ENCODE results near the gene FAM171A2. TPM values are rescaled to one million over a fixed set of nuclear protein-coding genes. Genes with fewer than 3 reads are reported as not detected.
"Not testable (repeated sequence)": the region's sequence is repeated elsewhere in the genome, so short reads cannot be mapped to it uniquely, and the experiment has no call there.

FAM171A2 gene
- total RNA-seq, 2 experiments from 2014 or later, result 0.37 to 0.45 TPM

DNA sequence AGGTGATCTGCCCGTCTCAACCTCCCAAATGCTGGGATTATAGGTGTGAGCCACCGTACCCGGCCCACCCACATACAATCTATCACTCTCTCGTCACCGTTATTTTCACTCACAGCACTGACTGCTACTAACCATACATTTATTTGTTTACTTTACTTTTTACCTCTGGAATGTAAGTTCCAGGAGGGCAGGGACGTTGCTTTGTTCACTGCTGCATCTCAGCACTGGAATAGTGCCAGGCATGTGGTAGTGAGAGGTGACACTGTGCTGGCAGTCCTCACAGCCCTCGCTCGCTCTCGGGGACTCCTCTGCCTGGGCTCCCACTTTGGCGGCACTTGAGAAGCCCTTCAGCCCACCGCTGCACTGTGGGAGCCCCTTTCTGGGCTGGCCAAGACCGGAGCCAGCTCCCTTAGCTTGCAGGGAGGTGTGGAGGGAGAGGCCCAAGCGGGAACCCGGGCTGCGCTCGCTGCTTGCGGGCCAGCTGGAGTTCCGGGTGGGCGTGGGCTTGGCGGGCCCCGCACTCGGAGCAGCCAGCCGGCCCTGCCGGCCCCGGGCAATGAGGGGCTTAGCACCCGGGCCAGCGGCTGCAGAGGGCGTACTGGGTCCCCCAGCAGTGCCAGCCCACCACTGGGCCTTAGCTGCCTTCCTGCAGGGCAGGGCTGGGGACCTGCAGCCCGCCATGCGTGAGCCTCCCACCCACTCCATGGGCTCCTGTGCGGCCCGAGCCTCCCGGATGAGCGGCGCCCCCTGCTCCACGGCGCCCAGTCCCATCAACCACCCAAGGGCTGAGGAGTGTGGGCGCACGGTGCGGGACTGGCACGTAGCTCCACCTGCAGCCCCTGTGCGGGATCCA, 5.0 kb upstream of the FAM171A2 start:
- H3K4me3 Mint-ChIP-seq; POLR2A ChIA-PET; H3K27ac Mint-ChIP-seq; H3K9me3 Mint-ChIP-seq (ENCODE audit: insufficient read depth); ATAC-seq; DNase-seq; H3K36me3 Mint-ChIP-seq (ENCODE audit: low read depth): not testable (repeated sequence)
- peaks cover 26% of the 10 kb centered on the region for H3K27me3 Mint-ChIP-seq (ENCODE audit: low read depth)
- CTCF ChIA-PET, result interaction anchor here (1.2 to 2.2 kb wide), 4 partner anchors 8 to 155 kb away, joined by 3 to 8 read pairs (median 6); no protein-coding TSS in a partner anchor
- peaks cover 11% of the 10 kb centered on the region for H3K4me1 Mint-ChIP-seq (ENCODE audit: low read depth)

DNA sequence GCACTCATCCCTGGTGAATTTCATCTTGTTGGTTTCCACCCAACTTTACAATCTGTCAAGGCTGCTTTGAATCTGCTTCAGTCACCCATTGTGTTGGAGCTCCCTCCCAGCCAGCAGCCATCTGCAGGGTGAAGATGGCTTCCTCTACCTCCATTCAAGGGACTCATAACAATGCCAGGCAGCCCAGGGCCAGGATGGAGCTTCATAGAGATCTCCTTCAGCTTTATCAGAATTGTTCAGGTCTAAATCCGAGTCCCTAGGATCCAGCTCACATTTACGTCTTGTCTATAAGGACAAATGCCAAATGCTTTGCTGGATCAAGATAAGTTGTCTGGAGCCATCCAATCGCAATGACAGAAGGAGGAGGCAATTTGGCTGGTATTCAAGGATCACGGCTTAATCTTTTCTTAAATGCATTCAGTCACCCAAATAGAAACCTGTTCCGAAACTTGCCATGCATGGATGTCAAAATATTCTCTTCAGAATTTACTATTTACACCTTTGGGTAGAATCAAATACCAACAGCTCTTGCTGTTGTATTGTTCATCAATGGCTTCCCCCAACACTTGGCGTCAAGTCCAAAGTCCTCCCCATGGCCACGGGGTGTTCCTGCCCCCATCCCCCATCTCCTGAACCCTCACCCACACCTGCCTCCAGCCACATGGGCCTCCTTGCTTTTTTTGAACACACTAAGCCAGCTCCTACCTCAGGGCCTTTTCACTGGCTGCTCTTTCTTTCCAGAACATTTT, 3.8 kb upstream of the FAM171A2 start:
- no peak overlapping the region for H3K4me3 Mint-ChIP-seq
- H3K27ac Mint-ChIP-seq, result no peak overlapping the region
- peaks cover 12% of the 10 kb centered on the region for H3K4me1 Mint-ChIP-seq (ENCODE audit: low read depth)
- POLR2A ChIA-PET, result no interaction called here
- no peaks in the 10 kb centered on the region for H3K9me3 Mint-ChIP-seq (ENCODE audit: insufficient read depth)
- CTCF ChIA-PET, result interaction anchor here (0.9 to 2.0 kb wide), 3 partner anchors 9 to 22 kb away, joined by 3 to 11 read pairs (median 4); partner anchors contain the start of gene GRN
- DNase-seq (no peak), ATAC-seq (no peak)
- no peaks in the 10 kb centered on the region for H3K36me3 Mint-ChIP-seq (ENCODE audit: low read depth)
- peaks cover 27% of the 10 kb centered on the region for H3K27me3 Mint-ChIP-seq (ENCODE audit: low read depth)

DNA sequence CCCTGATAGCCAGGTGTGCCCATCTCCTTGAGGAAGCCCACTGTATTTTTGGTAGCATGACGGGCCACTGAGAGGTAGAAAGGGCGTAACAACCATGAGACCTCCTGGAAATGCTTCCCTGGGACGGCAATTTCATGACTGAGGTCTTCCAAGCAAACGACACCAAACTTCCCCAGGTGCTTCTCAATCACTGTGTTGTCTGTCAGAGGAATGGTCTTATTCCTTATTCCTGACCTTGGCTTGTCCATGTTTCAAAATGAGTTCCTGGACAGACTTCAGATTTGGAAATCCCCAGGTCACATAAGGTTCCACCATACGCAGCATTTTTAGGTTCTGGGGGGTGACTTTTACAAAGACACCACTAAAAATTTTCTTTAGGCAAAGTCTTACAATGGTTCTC, 1.4 kb upstream of the FAM171A2 start:
- not testable (repeated sequence) for H3K9me3 Mint-ChIP-seq (ENCODE audit: insufficient read depth); H3K36me3 Mint-ChIP-seq (ENCODE audit: low read depth)
- CTCF ChIA-PET, result interaction anchor here (1.1 to 3.5 kb wide), 3 partner anchors 11 to 34 kb away, joined by 3 to 29 read pairs (median 3); no protein-coding TSS in a partner anchor

DNA sequence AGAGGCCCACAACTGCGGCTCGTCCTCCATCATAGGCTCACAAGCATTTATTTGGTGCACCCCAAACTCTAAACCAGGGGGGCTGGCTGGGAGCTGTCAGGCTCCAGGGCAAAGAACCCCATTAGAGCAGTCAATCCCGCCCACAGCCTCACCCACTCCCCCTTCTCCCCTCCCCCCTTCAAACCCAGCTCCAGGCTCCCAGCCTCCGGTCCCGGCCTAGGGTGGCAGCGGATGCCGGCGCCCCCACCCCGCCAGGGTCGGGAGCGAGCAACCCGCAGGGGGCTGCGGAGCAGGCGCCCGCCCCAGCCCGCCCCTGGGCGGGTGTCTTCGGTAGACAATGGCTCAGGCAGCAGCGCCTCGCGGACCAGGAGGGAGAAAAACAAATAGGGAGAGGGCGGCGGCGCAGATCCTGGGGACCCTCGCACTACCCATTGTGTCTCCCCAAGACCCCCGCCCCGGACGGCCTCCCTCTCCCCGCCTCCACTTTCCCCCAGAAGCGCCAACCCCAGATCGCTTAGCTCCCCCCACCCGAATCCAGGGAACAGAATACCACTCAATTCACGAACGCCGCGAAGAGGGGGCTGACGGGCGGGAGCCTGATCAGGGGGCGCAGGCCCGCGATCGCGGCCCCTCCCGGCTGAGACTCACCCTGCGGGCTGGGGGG, 572 bp downstream of the FAM171A2 start:
- DNase-seq, result no peak
- ATAC-seq, result peak; percentile 50
- Mint-ChIP-seq H3K27me3 (ENCODE audit: low read depth) (peaks cover 40% of the 10 kb centered on the region), H3K4me3 (peak overlapping the region; percentile 67), H3K27ac (no peak overlapping the region), H3K4me1 (ENCODE audit: low read depth) (peaks cover 4% of the 10 kb centered on the region), H3K9me3 (ENCODE audit: insufficient read depth) (no peaks in the 10 kb centered on the region), H3K36me3 (ENCODE audit: low read depth) (no peaks in the 10 kb centered on the region)
- CTCF ChIA-PET, result interaction anchor here (0.7 to 3.5 kb wide), 22 partner anchors 8 to 419 kb away, joined by 3 to 29 read pairs (median 5); partner anchors contain the start of gene GRN
- POLR2A ChIA-PET, result interaction anchor here (0.7 to 1.1 kb wide), 2 partner anchors 8 to 12 kb away, joined by 3 read pairs; no protein-coding TSS in a partner anchor

More for the DNA sequence above, 1.4 kb upstream of the FAM171A2 start:
- DNase-seq, H3K27ac Mint-ChIP-seq, ATAC-seq, POLR2A ChIA-PET: not testable (repeated sequence)
- peaks cover 12% of the 10 kb centered on the region for H3K4me1 Mint-ChIP-seq (ENCODE audit: low read depth)
- peaks cover 43% of the 10 kb centered on the region for H3K27me3 Mint-ChIP-seq (ENCODE audit: low read depth)
- peak overlapping the region; percentile 34 for H3K4me3 Mint-ChIP-seq

DNA sequence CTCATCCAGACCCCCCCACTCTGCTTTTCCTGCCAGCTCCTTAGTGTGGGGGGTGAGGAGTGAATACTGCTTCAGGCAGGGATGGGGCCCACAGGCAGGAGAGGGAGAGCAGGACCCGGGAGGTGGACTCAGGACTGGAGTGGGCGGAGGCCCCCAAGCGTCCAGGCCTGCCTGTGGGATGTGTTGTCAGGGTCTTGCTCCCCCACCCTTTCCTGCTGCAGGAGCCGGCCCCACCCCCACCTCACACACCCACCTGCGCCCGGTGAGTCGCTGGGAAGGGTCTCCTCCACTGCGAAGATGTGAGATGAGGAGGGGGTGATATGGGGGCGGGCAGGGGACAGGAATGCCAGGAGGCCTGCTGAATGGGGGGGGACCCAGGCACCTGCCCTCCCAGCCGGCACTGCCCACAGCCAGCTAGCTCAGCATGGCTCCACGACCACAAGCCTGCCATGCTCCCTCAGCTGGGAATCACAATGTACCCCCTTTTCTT, 1.1 kb downstream of the FAM171A2 start:
- CTCF ChIA-PET, result interaction anchor here (0.8 to 3.5 kb wide), 11 partner anchors 9 to 161 kb away, joined by 4 to 29 read pairs (median 7); partner anchors contain the start of gene GRN
- Mint-ChIP-seq H3K4me3 (no peak overlapping the region), H3K27ac (no peak overlapping the region), H3K4me1 (ENCODE audit: low read depth) (peaks cover 4% of the 10 kb centered on the region), H3K9me3 (ENCODE audit: insufficient read depth) (no peaks in the 10 kb centered on the region), H3K36me3 (ENCODE audit: low read depth) (no peaks in the 10 kb centered on the region), H3K27me3 (ENCODE audit: low read depth) (peaks cover 36% of the 10 kb centered on the region)
- ATAC-seq (no peak), DNase-seq (no peak)
- POLR2A ChIA-PET, result interaction anchor here (1.1 kb wide), 1 partner anchor 9 kb away, joined by 3 read pairs; no protein-coding TSS in a partner anchor

DNA sequence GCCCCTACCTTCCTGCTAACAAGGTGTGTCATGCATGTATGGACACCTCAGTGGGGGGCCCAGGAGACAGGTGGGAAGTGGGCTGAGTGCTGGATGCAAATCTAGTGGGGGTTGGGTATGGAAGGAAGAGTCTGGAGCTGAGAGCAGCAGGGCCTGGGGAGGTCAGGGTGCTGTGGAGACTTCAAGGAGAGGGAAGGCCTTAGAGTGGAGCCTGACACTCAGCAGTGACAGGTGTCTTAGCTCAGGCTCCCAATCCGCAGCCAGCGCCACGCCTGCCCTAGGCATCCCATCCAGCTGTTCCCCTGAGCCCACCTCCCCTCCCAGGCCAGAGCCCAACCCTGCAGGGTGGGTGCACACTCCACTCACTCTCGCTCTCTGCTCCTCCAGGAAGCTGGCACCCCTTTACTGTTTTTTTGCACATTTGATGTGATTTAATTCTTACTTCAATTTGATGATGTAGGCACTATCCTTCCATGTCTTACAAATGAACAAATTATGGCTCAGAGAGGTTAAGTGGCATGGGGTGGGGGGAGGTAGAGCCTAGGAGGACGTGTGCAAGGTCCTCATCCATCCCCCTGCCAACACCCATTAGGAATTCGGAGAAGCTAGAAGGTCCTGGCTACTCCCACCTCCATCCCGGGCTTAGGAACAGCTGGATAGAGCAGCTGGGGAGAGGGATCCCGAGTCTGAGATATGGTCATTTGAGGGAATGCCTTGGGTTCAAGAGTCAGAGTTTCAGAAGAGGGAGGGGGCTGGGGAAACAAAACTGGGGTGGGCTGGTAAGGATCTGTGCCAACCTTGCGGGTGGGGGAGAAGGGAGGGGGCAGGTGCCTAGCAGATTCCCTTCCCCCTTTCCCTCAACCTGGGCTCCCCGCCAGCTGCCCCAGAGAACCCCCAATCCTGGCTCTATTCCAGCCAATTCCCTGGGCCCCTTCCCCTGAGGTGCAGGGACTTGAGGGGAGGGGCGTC, 2.1 kb downstream of the FAM171A2 start:
- POLR2A ChIA-PET, result no interaction called here
- no peak for DNase-seq
- Mint-ChIP-seq H3K36me3 (ENCODE audit: low read depth) (no peaks in the 10 kb centered on the region), H3K27ac (no peak overlapping the region), H3K27me3 (ENCODE audit: low read depth) (peaks cover 30% of the 10 kb centered on the region), H3K9me3 (ENCODE audit: insufficient read depth) (no peaks in the 10 kb centered on the region), H3K4me1 (ENCODE audit: low read depth) (peaks cover 4% of the 10 kb centered on the region), H3K4me3 (no peak overlapping the region)
- ATAC-seq, result no peak
- CTCF ChIA-PET, result interaction anchor here (0.9 to 3.5 kb wide), 5 partner anchors 8 to 162 kb away, joined by 5 to 29 read pairs (median 15); no protein-coding TSS in a partner anchor

DNA sequence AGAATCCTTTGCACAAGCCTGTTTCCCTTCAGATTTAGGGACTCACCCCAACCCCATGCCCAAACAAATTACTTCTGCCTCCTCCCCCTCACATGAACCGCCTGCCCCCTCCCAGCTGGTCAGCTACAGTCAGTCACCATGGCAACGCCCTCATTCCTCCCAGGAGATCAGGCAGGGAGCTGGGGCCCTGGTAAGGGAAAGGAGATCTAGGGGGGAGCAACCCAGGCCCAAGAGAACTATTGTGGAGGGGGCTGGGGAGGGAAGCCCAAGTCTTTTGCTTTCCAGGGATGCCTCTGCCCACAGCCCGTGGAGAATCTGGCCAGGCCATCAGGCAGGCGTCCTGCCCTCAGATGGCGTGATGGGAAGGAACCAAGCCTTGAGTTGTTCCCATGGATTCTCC, 2.8 kb downstream of the FAM171A2 start:
- DNase-seq (no peak), ATAC-seq (no peak)
- Mint-ChIP-seq H3K27me3 (ENCODE audit: low read depth) (peaks cover 26% of the 10 kb centered on the region), H3K36me3 (ENCODE audit: low read depth) (no peaks in the 10 kb centered on the region), H3K27ac (no peak overlapping the region), H3K4me1 (ENCODE audit: low read depth) (peaks cover 4% of the 10 kb centered on the region), H3K4me3 (no peak overlapping the region), H3K9me3 (ENCODE audit: insufficient read depth) (no peaks in the 10 kb centered on the region)
- CTCF ChIA-PET, result interaction anchor here (1.1 to 2.2 kb wide), 3 partner anchors 9 to 163 kb away, joined by 3 to 8 read pairs (median 4); no protein-coding TSS in a partner anchor
- POLR2A ChIA-PET, result no interaction called here

DNA sequence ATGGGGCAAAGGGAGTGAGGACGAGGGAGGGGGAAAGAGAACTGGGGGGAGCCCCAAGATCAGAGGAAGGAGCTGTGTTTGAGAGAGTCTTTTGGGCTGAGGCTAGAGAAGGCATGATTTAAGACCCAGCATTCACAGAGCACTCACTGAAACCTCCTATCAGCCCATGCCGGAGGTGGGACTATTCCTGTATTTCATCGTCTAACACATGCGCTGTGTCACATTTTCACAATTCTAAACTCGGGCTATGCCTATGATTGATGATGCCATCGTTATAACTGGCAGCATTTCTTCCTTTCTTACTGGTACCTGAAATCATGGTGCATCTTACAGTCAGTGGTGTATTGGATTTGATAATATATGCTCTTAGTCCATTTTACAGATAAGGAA, 3.5 kb downstream of the FAM171A2 start:
- peaks cover 26% of the 10 kb centered on the region for H3K27me3 Mint-ChIP-seq (ENCODE audit: low read depth)
- no peaks in the 10 kb centered on the region for H3K9me3 Mint-ChIP-seq (ENCODE audit: insufficient read depth)
- POLR2A ChIA-PET, result no interaction called here
- H3K27ac Mint-ChIP-seq, result no peak overlapping the region
- H3K4me3 Mint-ChIP-seq, result no peak overlapping the region
- H3K36me3 Mint-ChIP-seq (ENCODE audit: low read depth), result no peaks in the 10 kb centered on the region
- H3K4me1 Mint-ChIP-seq (ENCODE audit: low read depth), result peaks cover 4% of the 10 kb centered on the region
- CTCF ChIA-PET, result interaction anchor here (1.0 to 4.8 kb wide), 5 partner anchors 9 to 163 kb away, joined by 3 to 16 read pairs (median 4); partner anchors contain the start of gene GRN
- DNase-seq (no peak), ATAC-seq (no peak)

DNA sequence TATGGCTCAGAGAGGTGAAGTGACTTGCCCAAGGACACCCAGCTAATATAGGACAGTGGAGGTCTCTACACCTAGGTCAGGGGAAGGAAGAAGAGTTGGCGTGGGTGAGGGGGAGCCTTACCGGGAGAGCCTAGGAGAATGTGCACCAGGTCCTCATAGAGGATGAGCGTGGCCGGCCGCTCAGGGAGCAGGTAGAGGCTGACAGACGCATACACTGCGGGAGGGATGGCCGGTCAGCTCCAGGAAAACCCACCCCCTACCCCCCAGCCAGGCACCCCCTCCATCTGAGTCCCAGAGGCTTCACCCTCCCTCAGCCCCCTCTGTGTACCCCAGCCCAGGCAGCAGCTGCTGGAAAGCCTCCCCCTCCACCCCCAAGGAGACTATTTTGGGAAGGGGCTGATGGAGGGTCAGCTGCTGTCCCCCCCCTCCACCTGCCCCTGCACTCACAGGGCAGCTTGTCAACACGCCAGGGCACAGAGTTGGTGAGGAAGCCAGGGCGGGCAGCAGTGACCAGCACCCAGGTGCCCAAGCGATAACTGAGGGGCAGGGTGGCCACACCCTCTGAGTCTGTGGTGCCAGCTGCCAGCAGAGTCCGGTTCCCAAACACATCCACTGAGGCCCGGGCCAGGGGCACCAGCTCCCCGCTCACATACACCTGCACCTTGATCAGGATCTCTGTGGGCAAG, 4.1 kb downstream of the FAM171A2 start:
- Mint-ChIP-seq H3K9me3 (ENCODE audit: insufficient read depth) (no peaks in the 10 kb centered on the region), H3K27ac (no peak overlapping the region), H3K27me3 (ENCODE audit: low read depth) (peaks cover 26% of the 10 kb centered on the region), H3K4me1 (ENCODE audit: low read depth) (peaks cover 4% of the 10 kb centered on the region), H3K4me3 (no peak overlapping the region), H3K36me3 (ENCODE audit: low read depth) (no peaks in the 10 kb centered on the region)
- CTCF ChIA-PET, result interaction anchor here (1.0 to 4.8 kb wide), 6 partner anchors 9 to 164 kb away, joined by 3 to 16 read pairs (median 4); partner anchors contain the start of gene GRN
- POLR2A ChIA-PET, result no interaction called here
- ATAC-seq, result no peak
- DNase-seq, result no peak

DNA sequence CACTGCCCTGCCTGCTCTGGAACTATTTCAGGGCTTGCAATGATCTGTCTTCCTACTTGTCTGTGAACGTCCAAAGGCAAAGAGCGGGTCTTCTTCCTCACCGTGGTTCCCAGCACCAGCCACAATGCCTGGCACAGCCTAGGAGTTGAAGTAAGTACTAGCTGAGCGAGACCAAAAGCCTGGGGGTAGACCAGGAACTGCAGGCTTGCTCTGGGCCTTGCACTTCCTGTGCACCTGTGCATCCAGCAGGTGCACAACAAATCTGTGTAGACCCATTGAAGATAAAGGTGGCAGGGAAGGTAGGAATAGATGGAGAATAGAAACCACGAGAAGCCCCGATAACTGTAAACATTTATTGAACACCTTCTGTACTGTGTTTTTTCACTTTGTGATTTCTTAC, 4.6 kb downstream of the FAM171A2 start:
- H3K36me3 Mint-ChIP-seq (ENCODE audit: low read depth), result no peaks in the 10 kb centered on the region
- CTCF ChIA-PET, result interaction anchor here (0.6 to 4.8 kb wide), 4 partner anchors 13 to 164 kb away, joined by 3 to 16 read pairs (median 3); partner anchors contain the start of gene GRN
- H3K27me3 Mint-ChIP-seq (ENCODE audit: low read depth), result peaks cover 26% of the 10 kb centered on the region
- no peak overlapping the region for H3K4me3 Mint-ChIP-seq
- ATAC-seq (no peak), DNase-seq (no peak)
- POLR2A ChIA-PET, result no interaction called here
- H3K27ac Mint-ChIP-seq, result no peak overlapping the region
- peaks cover 5% of the 10 kb centered on the region for H3K4me1 Mint-ChIP-seq (ENCODE audit: low read depth)
- H3K9me3 Mint-ChIP-seq (ENCODE audit: insufficient read depth), result no peaks in the 10 kb centered on the region
